Activated CD4-positive, alpha-beta T cell treated with anti-CD3 and anti-CD28 coated beads for 48 hours (primary cell): ENCODE measurements around the gene SELENOS.

ENCODE experiments used
- DNase-seq: peaks from one replicate; pipeline ENCODE4 v3.0.0-alpha.2; 2020

Gene SELENOS

DNA sequence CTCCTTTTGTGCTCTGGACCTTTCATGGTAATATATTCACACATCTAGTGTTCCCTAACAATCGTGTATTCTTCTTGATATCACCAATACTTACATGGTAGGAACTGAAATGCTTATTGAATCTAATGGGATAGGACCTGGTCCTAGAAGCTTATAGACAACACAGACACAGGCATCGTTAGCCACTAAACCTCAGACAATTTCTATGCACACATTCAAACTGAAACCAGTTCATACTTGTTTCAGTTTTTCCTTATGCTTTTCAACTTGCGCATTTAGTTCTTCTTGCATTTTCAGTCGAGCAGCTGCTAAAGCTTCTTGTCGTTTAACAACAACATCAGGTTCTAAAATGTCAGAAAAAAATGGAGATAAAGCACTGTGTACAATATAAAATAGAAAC is 2.3 kb downstream of the SELENOS start:
- DNase-seq: no peak

DNA sequence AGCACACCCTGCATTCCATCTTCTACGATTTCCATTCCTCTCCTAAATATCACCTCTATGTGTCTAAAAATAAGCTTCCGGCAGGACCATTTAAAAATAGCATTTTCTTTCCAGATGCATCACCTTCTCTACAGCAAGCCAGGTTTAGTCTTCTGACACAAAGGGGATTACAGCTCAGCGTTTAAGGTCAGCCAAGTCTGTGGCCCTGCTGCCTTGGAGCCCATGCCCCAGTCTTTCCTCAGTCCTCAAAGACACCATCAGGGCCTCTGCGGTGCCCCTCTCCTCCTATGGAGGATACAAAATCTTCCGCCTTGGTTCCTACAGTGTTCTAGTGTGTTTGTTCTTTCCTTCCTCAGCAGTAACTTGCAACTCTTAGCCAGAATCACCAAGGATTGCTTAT is 3.8 kb downstream of the SELENOS start:
- DNase-seq: no peak

DNA sequence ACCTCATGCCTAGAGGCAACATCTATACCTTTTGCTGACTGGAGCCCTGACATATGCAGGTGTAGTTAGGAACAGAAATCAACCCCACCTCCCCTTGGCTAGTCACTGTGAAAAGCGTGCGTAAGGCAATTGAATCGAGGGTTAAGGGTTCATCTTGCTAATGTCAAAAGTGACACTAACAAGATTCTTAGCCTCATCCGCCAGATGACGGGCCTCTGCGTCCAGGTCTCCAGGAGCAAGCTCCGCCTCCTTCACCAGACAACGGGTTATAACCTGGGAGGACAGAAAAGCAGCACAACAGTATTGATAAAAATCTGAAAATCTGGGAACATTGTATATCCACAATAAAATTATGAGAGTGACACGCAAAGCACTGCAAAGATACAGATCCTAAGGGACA is 4.7 kb downstream of the SELENOS start:
- no peak for DNase-seq

DNA sequence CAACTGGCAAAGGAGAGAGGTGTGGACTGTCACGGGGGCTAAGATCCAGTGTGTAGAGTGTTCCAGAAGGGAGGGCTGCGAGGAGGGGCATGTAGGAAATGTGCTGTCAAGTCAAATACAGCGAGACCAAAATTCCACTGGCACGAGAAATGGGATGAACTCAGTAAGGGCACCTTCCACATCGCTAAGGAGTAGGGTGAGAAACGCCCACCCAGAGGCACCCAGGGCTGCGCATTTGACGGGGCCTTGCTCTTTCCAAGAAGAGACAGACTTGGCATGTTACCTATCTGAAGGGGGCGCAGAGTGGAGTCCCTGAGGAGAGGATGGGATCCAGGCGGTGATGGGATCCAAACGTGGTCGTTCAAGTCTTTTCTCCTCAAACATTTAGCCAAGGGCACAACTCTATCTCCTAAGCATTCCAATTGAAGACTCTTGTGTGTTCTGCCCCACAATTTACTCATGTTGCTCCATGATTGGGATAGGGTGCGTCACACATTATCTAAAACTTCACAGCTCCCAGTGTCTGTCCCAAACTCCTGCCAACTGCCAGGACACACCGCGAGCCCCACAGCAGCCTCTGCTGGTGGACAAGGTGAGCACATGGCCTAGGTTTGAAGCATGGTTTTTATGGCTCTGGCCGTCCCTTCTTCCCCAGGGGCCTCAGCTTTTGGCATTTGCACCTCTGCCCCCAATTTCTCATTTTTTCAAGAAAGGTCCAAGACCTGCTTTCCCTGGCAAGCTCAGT is 7.6 kb downstream of the SELENOS start:
- DNase-seq: no peak

DNA sequence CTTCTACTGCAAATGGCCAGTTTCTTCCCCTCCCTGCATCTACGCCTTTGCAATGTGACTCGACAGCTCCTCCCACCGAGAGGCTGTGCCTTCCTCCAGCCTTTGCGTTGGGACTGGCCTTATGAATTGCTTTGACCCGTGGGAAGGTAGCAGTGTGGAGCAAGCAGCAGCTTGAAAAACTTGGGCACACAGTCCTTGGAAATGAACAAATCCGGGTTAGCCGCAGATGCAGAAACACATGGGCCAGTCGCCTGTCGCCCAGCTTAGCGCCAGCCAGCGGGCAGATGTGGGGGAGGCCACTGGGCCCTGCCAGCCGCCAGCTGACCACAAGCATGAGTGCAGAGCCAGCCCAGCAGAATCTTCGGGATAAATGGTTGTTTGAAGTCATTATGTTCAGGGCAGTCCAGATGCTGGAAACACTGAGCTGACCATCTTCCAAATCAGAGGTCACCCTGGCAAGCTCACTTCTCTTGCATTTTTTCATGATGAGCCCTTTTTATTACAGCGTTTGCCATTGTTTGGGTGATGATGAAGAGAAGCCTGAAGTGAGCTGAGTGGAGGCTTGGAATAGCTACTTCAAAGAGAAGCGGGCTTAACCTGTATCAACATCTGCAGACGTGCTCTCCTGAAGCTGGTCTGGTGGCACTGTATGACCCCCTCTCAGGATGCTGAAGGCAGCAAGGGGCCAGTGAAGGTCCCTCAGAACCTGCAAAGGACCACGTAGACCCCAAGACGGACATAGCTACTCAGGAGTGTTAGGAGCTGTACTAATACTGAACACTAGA is 9.8 kb downstream of the SELENOS start:
- no peak for DNase-seq

DNA sequence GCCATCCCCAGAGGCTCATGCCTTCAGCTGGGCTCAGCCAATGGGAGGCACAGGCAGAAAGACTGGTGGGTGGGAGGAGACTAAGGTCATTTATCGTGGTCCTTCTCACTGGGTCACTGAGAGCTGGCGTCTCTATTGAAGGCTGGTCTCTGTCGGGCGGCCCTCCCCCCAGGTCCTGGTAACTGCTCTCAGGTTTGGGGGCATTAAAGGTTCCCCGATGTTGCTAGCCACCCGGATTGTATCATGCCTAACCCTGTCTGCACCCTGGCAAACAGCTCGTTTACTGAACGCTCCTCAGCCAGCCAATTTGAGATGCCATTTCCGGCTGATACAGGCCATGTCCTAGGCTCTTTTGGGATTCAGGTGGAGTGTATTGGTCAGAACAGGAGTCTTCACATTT is 10.5 kb downstream of the SELENOS start:
- no peak for DNase-seq

DNA sequence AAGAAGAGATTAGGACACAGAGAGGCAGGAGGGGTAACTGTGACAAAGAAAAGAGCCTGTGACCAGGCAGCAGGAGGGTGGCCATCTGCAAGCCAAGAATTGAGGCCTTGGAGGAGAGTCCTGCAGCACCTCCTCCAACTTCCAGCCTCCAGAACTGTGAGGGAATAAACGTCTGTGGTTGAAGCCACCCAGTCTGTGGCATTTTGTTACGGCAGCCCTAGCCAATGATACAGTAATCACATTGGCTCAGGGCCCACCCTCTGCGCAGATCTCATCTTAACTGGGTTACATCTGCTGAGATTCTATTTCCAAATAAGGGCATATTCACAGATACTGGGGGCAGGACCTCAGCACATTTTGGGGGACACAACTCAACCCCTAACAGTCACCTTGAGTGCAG is 11.3 kb downstream of the SELENOS start:
- DNase-seq: no peak

DNA sequence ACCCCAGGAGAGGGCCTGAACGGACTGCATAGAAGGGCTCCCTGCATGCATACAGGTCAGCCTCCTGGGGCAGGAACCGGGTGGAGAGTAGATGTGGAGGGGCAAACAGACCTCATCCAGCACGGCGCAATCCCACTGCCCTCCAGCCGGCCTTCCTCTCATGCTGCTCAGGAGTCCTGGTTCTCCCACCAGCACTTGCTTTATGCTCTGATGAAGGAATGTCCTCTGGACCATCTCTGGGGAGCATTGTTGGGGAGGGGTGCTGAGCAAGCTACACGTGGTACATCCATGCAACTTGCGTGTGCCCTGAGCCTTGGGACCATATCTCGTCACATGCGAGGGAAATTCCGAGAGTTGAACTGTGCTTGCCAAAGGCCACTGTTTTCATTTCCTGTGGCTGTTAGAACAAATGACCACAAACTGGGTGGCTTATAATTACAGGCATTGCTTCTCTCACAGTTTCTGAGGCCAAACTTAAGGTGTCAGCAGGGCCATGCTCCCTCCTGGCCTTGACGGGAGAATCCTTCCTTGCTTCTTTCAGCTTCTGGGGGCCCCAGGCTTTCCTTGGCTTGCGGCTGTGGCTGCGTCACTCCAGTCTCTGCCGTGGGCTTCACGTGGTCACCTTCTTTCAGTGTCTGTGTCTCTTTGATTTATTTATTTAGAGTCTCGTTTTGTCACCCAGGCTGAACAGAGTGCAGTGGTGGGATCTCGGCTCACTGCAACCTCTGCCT is 12.2 kb downstream of the SELENOS start:
- DNase-seq: no peak

DNA sequence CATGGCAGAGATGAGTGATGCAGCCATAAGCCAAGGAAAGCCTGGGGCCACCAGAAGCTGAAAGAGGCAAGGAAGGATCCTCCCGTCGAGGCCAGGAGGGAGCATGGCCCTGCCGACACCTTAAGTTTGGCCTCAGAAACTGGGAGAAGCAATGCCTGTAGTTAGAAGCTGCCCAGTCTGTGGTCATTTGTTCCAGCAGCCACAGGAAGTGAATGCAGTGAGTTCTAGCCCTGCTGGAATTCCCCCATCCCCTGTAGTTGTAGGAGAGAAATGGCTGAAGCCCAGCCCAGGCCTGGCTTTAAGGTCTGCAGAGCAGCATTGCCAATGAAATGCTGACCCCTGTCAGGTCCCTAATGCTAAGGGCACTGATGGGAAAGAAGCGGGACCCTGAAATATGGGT is 13.3 kb downstream of the SELENOS start:
- DNase-seq: no peak

DNA sequence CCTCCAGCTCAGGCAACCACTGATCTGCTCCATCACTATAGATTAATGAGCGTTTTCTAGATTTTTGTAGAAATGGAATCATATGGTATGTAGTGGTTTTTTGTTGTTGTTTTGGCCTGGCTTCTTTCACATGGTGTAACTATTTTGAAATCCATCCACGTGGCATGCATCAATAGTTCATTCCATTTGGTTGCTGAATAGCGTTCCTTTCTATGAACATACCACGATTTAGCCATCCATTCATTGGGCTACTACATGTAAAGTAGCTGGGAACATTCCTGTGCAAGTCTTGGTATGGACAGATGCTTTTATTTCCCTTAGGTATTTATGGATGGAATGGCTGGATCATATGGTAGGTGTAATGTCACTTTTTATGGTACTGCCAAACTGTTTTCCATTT is 14.7 kb downstream of the SELENOS start:
- no peak for DNase-seq

DNA sequence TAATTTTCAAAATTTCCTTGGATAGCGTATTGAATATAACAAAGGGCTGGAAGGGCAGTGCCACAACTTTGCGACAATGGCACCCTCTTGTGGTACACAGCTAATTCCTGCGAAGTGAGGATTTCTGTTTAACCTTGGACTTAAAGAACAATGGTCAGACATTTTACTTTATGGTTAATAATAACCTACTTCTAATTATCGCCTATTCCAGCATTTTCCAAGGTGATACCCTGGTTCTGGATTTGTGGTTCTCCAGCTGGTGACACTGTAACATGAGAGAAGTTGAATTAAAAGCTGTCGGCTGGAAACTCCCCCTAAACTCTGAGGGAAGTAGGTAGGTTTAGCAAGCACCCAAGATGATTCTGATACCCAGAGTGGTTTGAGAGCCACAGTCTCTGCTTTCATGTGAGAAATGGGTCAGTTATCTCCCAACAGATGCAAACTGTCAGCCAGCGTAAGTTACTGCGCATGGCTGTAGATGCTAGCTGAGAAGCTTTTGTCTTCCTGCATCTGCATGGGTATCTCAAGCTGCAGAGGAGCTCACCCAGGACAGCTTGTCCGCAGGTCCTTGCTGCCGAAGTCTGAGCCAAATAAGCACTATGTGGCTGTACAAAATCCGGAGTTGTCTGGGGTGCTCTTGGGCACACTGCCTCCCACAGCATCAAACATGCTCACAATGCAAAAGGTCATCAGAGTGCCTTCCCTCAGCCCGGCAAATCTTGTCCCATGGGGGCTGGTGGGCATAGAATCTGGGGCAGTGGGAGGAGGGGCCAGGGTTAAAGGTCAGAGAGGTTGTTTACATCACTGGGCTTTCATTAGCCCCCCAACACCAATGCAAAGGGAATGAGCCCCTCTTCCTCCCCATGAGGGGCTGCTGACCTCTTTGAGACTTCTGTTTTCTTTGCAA is 18.8 kb downstream of the SELENOS start:
- DNase-seq: peak; percentile 63

DNA sequence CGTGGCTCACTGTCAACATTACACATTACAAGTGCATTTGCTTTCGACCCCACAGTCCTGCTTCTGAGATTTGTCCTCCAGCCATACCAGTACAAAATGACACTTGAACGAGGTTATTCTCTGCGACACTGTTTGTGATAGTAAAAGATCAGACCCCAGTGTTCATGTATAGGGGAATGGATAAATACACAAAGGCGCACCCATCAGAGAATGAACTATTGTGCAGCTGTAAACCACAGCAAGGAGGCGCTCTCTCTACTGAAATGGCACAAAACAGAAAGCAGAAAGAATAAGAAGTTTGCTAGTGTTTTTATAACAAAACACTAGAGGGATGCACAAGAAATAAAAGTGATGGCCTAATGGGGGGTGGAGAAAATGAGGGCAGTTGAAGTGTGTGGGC is 20.5 kb downstream of the SELENOS start:
- DNase-seq: no peak

DNA sequence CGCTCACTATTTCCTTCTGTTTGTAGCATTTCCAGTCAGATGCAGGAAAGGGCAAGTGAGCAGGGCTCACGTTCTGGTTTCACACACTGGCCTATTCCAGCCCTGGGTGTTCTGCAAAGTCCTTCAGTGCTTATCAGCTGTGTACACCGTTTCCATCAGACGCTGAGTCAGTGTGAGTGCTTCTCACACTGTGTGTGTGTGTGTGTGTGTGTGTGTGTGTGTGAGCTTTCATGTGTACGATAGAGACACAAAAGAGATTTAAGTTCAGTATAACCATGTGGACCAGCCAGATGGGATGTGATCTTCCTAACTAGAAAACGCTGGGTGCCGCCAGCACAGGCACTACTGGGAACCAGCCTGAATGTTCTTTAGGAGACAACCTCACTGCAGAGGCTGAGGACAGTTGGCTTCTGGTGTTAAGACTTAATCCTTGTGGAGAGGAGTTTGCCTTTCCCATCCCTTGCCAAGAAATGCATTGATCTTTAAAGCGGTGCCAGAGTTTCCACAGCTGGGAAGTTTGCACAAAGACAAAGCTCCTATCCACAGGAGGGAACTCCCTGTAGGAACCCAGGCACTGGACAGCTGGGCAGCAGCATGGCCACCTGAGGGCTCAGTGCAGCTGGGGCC is 21.6 kb downstream of the SELENOS start:
- no peak for DNase-seq

DNA sequence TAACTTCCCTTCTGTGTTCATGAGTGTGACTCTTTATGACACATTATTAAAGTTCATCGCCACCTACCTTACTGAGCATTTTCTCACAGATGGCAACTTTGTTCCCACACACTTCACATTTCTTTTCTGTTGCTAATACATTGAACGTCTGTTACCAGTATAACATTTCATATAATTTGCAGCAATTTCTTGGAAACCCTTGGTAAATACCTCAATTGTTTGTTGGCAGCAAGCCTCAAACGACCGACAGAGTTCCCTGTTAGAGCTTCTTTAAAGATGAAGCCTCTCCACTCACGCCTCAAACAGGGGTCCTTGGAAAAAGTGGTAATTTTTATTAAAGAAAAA is 22.3 kb downstream of the SELENOS start:
- no peak for DNase-seq

DNA sequence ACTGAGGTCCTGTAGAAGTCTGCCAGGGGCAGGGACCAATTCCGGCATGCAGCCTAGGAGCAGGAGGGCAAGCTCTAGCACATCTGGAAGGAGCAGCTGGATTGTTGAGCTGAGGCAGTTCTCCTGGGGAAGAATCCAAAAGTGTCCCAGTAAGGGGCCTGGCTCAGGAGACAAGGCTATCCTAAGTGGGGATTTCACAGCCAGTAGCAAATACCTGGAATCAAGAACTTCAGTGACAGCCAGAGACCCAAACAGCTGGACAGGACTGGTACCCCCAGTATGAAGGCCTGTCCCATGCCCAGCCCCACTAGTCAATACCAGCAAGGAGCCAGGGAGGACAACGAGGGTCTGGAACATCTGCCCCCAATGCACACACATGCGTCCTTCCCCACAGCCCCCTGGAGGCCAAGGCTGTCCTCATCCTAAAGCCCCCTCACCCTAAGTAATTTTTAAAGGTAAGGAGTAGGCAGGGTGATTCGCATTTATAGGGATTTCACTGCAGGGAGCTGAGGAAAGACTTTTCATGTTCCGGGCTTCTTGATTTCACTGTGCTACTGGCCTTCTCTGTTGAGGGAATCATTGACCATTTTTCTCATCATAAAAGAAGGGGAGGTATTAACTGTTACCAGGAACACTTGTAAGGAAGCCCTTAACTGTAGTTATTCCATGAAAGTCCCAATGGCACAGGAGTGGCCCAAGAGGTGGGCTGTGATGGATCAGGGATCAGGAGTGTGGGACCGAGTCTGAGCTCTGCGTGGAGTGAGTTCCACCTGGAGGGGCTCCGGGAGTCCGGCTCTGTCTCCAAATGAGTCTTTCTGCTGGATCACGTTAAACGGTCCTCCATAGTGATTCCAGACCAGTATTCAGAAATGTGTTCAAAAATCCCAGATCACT is 22.9 kb downstream of the SELENOS start:
- no peak for DNase-seq

DNA sequence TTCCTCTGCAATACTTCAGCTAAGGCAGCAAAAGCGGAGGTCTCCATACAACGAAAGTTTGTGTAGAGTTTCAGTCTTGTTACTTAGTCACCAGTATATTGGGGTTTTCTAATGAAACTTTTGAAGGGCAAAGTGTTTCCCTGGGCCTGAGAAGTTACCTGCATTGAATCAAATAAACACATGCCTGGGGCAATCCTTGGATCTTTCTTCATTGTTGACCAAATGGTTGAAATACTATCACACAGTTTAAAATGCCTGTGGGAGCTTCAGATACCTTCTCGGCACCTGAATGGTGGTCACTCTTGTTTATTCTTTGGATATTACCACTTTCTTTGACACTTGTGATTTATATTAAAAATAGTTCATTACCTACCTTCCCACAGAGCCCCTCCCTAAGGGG is 24.4 kb downstream of the SELENOS start:
- DNase-seq: no peak

DNA sequence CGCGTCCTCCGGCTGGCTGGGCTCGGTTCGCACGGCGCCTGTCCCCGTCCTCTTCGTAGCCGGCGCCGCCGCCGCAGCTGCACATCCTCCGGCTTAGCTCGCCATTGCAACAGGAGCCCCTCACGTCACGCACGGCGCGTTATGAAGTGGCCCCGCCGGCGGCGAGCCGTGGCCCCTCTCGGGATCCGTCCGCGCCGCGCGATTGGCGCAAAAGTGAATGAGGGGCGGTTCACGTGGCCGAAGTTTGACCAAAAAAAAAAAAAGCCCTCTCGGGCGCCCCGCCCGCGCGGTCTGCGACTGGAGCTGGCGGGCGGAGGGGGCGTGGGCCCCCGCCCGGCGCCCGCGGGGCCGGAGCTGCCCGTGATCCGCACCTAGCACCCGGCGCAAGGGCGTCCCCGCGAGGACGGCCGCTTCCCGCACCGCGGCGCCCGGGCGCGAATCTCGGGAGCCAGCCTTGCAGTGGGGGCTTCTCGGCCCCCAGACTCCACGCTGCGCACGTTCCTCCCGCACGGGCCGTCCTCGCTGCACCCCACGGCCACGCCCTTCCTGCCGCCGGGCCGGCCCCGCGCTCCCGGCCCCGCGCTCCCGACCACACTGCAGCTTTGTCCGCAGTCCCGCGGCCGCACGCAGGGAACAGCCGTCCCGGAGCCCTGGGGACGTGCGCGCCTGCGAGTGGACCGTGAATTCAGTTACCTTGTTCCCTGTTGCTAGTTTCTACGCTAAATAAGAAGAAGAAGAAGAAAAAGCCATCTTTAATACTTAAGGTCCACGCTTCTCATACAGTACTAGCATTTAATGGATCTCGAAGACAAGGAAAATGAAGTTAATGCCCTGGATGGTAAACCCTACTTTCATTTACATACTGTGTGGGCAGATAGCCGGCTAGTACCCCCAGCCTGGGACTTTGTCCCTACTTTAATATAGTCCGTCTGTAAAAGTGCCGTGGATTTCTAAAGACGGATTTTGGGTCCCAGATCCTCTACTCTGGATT is 25.2 kb downstream of the SELENOS start, which contains the start of gene CHSY1:
CHSY1 (minus strand) TSS at position 219 of the 991 bp plus-strand sequence. CDS start 592 bp downstream, outside the sequence.
- peak; percentile 90 for DNase-seq

DNA sequence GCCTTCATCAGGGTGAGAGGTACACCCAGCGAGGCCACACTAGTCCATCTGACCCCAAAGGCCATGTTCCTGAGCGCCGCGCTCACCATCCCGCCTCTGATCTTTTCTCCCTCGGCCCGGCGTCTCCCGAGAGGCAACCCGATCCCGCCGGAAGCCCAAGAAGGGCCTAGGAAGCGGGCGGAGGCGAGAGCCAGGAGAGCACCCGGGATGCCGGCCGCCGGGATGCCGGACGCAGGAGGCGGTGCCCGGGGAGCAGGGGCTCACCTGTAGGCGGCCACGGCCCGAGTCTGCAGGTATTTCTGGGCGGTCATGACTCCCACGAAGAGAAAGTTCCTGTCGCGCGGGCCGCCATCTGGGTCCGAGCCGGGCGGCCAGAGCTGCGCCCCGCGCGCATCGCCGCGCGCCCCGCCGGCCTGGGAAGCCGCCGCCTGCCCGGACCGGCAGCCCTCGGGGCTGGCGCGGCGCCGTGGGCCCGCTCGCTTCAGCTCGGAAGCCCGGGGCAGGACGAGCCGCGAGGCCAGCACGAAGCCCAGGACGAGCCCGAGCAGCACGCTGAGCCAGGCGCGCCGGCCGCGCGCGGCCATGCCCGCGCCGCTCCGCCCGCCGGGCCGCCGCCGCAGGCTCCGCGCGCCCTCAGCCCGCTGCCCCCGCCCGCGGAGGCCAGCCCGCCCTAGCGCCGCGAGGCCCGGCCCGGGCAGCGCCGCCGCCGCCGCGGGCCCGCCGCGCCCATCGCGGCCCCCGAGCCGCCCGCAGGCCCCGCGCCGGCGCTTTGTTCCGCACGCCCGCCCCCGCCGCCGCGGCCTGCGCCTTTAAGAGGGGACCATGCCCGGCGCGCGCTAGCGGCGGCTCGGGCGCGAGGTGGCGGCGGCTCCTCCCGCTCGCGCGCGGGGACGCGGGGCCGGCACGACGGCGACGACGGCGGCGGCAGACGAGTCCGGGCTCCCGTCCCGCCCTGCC is 26.1 kb downstream of the SELENOS start:
- no peak for DNase-seq
